HepG2 (cell line): ENCODE results near the gene SSPN.

Experiments
- CREB1 ChIP-seq, 2 experiments: fragments of 450-650 bp in 1 of 2; IDR thresholded peaks; 2 replicates each; pipeline ENCODE4 v1.6.1; 2016 to 2017; ENCODE audit warnings: control low read depth in 1 of 2, mild to moderate bottlenecking in 1 of 2, missing compliant biosample characterization in 1 of 2, missing genetic modification characterization in 1 of 2
- CTCF ChIP-seq: sonication (generic); formaldehyde crosslinking; IDR thresholded peaks from 2 replicates; pipeline ENCODE4 v1.5.0; 2020; ENCODE audit warnings: mild to moderate bottlenecking, missing genetic modification reagents, moderate library complexity
- EZH2 ChIP-seq: conservative IDR thresholded peaks from 2 replicates; pipeline ENCODE4 v1.6.1; 2012; ENCODE audit warnings: mild to moderate bottlenecking, low read depth, low read length, moderate library complexity
- GABPA ChIP-seq, 2 experiments: IDR thresholded peaks; 2 replicates each; pipeline ENCODE4 v1.6.1; 2011 to 2016; ENCODE audit warnings: low read depth in 2 of 2, low read length in 1 of 2, missing biosample characterization in 1 of 2, missing genetic modification characterization in 1 of 2
- MLLT10 ChIP-seq: sonication (generic); formaldehyde crosslinking; IDR thresholded peaks from 2 replicates; pipeline ENCODE4 v1.4.0; 2020; ENCODE audit warnings: missing genetic modification reagents
- POLR2A ChIP-seq, 2 experiments: IDR thresholded peaks; 2 replicates each; pipeline ENCODE4 v1.6.1; 2011; ENCODE audit warnings: low read depth in 2 of 2, low read length in 2 of 2, mild to moderate bottlenecking in 1 of 2, moderate library complexity in 1 of 2; ENCODE audit not compliant: insufficient read depth in 1 of 2
- POLR2AphosphoS5 ChIP-seq: IDR thresholded peaks from 2 replicates; pipeline ENCODE4 v1.6.1; 2012; ENCODE audit warnings: low read depth, low read length
- RAD21 ChIP-seq: fragments of 450-650 bp; formaldehyde crosslinking; IDR thresholded peaks from 2 replicates; pipeline ENCODE4 v1.5.0; 2020; ENCODE audit warnings: mild to moderate bottlenecking
- RERE ChIP-seq: IDR thresholded peaks from 2 replicates; pipeline ENCODE4 v1.6.1; 2016; ENCODE audit warnings: low read depth, missing genetic modification reagents, missing compliant biosample characterization
- SP1 ChIP-seq, 2 experiments: fragments of 450-650 bp in 1 of 2; sonication (generic) in 1 of 2; formaldehyde crosslinking in 1 of 2; IDR thresholded peaks; 2 replicates each; pipeline versions ENCODE4 v1.4.0 to v1.6.1; 2016 to 2020; ENCODE audit warnings: missing genetic modification reagents in 1 of 2
- STAT6 ChIP-seq: sonication (generic); formaldehyde crosslinking; IDR thresholded peaks from 2 replicates; pipeline ENCODE4 v1.4.0; 2020; ENCODE audit warnings: missing genetic modification reagents, mild to moderate bottlenecking, borderline replicate concordance

- TF ChIP-seq CREB1 (IDR thresholded peaks at IDR 0.05) (no peak), CREB1 (CRISPR knock-in tag; IDR thresholded peaks at IDR 0.05) (no peak), RERE (CRISPR knock-in tag) (no peak), GABPA (IDR thresholded peaks at IDR 0.05; ENCODE audit: low read depth, low read length) (no peak), GABPA (CRISPR knock-in tag; IDR thresholded peaks at IDR 0.05; ENCODE audit: low read depth) (no peak), EZH2 (no peak), POLR2AphosphoS5 (no peak), POLR2A (IDR thresholded peaks at IDR 0.05; ENCODE audit: insufficient read depth in 1 of 2, low read depth in 2 of 2, low read length in 2 of 2) (no peak), CTCF (CRISPR knock-in tag) (no peak), MLLT10 (CRISPR knock-in tag) (no peak), RAD21 (CRISPR knock-in tag) (no peak), STAT6 (CRISPR knock-in tag) (no peak), SP1 (IDR thresholded peaks at IDR 0.05) (no peak), SP1 (CRISPR knock-in tag; IDR thresholded peaks at IDR 0.05) (no peak)
Measured at GRCh38 chr12:26226122-26226521, 30.7 kb downstream of the SSPN start.
